GM23338 (cell line): ENCODE measurements around the gene UBL7. TPM values are rescaled to one million over a fixed set of nuclear protein-coding genes. Genes with fewer than 3 reads are reported as not detected.

Experiments used
- ATAC-seq: fragments of 200-7000 bp; cut with Tn5 transposase; 3 replicates; pipeline ENCODE4 v1.9.1; 2020
- DNase-seq: peaks from one replicate; pipeline ENCODE4 v3.0.0-alpha.2; 2015; ENCODE audit warnings: low spot score
- H2AFZ ChIP-seq: fragments of 200-600 bp; sonication (generic); 2 replicates; pipeline ENCODE4 v1.8.0; 2016; ENCODE audit warnings: antibody characterized with exemption, mild to moderate bottlenecking, moderate library complexity
- H3F3A ChIP-seq: fragments of 200-600 bp; sonication (generic); replicated peaks from 2 replicates; pipeline ENCODE4 v1.8.0; 2017; ENCODE audit warnings: antibody characterized with exemption, mixed run types, low read depth
- H3K27ac ChIP-seq: fragments of 200-600 bp; sonication (generic); 2 replicates; pipeline ENCODE4 v1.6.1; 2016; ENCODE audit warnings: low read depth
- H3K27me3 ChIP-seq: fragments of 200-600 bp; sonication (generic); 2 replicates; pipeline ENCODE4 v1.8.0; 2016; ENCODE audit warnings: mild to moderate bottlenecking, mixed run types, moderate library complexity; ENCODE audit not compliant: insufficient read depth
- H3K36me3 ChIP-seq: fragments of 200-600 bp; sonication (generic); 2 replicates; pipeline ENCODE4 v1.8.0; 2016; ENCODE audit warnings: mild to moderate bottlenecking; ENCODE audit not compliant: insufficient read depth
- H3K4me1 ChIP-seq: fragments of 200-600 bp; sonication (generic); 2 replicates; pipeline ENCODE4 v1.8.0; 2016; ENCODE audit warnings: mild to moderate bottlenecking, moderate library complexity; ENCODE audit not compliant: insufficient read depth
- H3K4me2 ChIP-seq: fragments of 200-600 bp; sonication (generic); 2 replicates; pipeline ENCODE4 v1.7.1; 2017; ENCODE audit warnings: mixed run types
- H3K4me3 ChIP-seq: fragments of 200-600 bp; sonication (generic); 2 replicates; pipeline ENCODE4 v1.6.1; 2016; ENCODE audit warnings: mixed run types
- H3K79me2 ChIP-seq: fragments of 200-600 bp; sonication (generic); replicated peaks from 2 replicates; pipeline ENCODE4 v1.8.0; 2017; ENCODE audit warnings: mild to moderate bottlenecking; ENCODE audit not compliant: insufficient read depth
- H3K9me2 ChIP-seq: fragments of 200-600 bp; sonication (generic); 2 replicates; pipeline ENCODE4 v1.8.0; 2017; ENCODE audit not compliant: insufficient read depth
- H4K20me1 ChIP-seq: fragments of 200-600 bp; sonication (generic); replicated peaks from 2 replicates; pipeline ENCODE4 v1.8.0; 2017; ENCODE audit warnings: mild to moderate bottlenecking; ENCODE audit not compliant: insufficient read depth
- H3K27ac Mint-ChIP-seq: 2 replicates; pipeline ENCODE4 v1.8.0; 2020; ENCODE audit warnings: inconsistent platforms, mild to moderate bottlenecking, moderate library complexity, mixed read lengths
- H3K27me3 Mint-ChIP-seq: 3 replicates; pipeline ENCODE4 v1.8.0; 2022; ENCODE audit warnings: low read depth, mild to moderate bottlenecking, moderate library complexity, mixed read lengths, inconsistent platforms; ENCODE audit not compliant: insufficient read depth, poor library complexity
- H3K36me3 Mint-ChIP-seq: 3 replicates; pipeline ENCODE4 v1.8.0; 2021; ENCODE audit warnings: low read depth, mild to moderate bottlenecking, inconsistent platforms, moderate library complexity, mixed read lengths
- H3K4me1 Mint-ChIP-seq: 3 replicates; pipeline ENCODE4 v1.8.0; 2020; ENCODE audit warnings: mild to moderate bottlenecking, inconsistent platforms, mixed read lengths
- H3K4me3 Mint-ChIP-seq: 3 replicates; pipeline ENCODE4 v1.8.0; 2021; ENCODE audit warnings: moderate library complexity, mild to moderate bottlenecking, inconsistent platforms, mixed read lengths
- H3K9me3 Mint-ChIP-seq: 3 replicates; pipeline ENCODE4 v1.8.0; 2020; ENCODE audit warnings: moderate library complexity, mild to moderate bottlenecking, inconsistent platforms, mixed read lengths
- CREB1 ChIP-seq: fragments of 250-450 bp; sonication (Bioruptor Pico); IDR thresholded peaks from 2 replicates; pipeline ENCODE4 v1.5.0; 2020; ENCODE audit warnings: low read depth, mild to moderate bottlenecking, moderate library complexity
- EZH2 ChIP-seq: fragments of 200-600 bp; sonication (generic); IDR thresholded peaks from one replicate; pipeline ENCODE4 v1.8.0; 2017; ENCODE audit warnings: antibody characterized with exemption, mild to moderate bottlenecking, low read depth; ENCODE audit not compliant: unreplicated experiment
- EZH2phosphoT487 ChIP-seq: fragments of 200-600 bp; sonication (generic); IDR thresholded peaks from one replicate; pipeline ENCODE4 v1.8.1; 2018; ENCODE audit warnings: antibody characterized with exemption; ENCODE audit not compliant: unreplicated experiment
- JUNB ChIP-seq: IDR thresholded peaks from one replicate; pipeline ENCODE4 v1.6.1; 2016; ENCODE audit warnings: antibody characterized with exemption; ENCODE audit not compliant: unreplicated experiment
- NANOG ChIP-seq: IDR thresholded peaks from 2 replicates; pipeline ENCODE4 v1.6.1; 2016; ENCODE audit warnings: antibody characterized with exemption, borderline replicate concordance
- POLR2AphosphoS5 ChIP-seq: IDR thresholded peaks from 2 replicates; pipeline ENCODE4 v1.6.1; 2016; ENCODE audit warnings: antibody characterized with exemption, low read depth
- STAT1 ChIP-seq: IDR thresholded peaks from one replicate; pipeline ENCODE4 v1.6.1; 2016; ENCODE audit warnings: antibody characterized with exemption; ENCODE audit not compliant: unreplicated experiment
- ZNF114 ChIP-seq: fragments of 250-450 bp; sonication (Bioruptor Pico); IDR thresholded peaks from 2 replicates; pipeline ENCODE4 v1.5.0; 2020; ENCODE audit warnings: mild to moderate bottlenecking, moderate library complexity
- ZNF331 ChIP-seq: fragments of 250-450 bp; sonication (Bioruptor Pico); IDR thresholded peaks from 2 replicates; pipeline ENCODE4 v1.5.0; 2020; ENCODE audit warnings: low read depth, mild to moderate bottlenecking, moderate library complexity
- polyA plus RNA-seq: library from polyadenylated mRNA; unstranded; fragments of >200 nt; fragmentation: Nextera tagmentation; extraction: Ambion mirVana; gene quantifications from 2 replicates; pipeline ENCODE4 v1.2.1, GENCODE V29; 2016
- total RNA-seq: library from RNA; depleted of rRNA; stranded (reverse); fragments of >200 nt; shearing (Covaris generic); gene quantifications from 2 replicates; pipeline ENCODE4 v1.2.3, GENCODE V29; 2014
- TF ChIP-seq, protein P1 (sequence below): IDR thresholded peaks from 2 replicates; pipeline ENCODE4 v1.6.1; 2016; ENCODE audit warnings: antibody characterized with exemption
- TF ChIP-seq, protein P2 (sequence below): fragments of 250-450 bp; sonication (Bioruptor Pico); IDR thresholded peaks from 2 replicates; pipeline ENCODE4 v1.5.0; 2020; ENCODE audit warnings: mild to moderate bottlenecking, moderate library complexity

UBL7 gene
- total and polyA plus RNA-seq, 2 experiments from 2014 or later: 73.7 to 99.2 TPM

DNA sequence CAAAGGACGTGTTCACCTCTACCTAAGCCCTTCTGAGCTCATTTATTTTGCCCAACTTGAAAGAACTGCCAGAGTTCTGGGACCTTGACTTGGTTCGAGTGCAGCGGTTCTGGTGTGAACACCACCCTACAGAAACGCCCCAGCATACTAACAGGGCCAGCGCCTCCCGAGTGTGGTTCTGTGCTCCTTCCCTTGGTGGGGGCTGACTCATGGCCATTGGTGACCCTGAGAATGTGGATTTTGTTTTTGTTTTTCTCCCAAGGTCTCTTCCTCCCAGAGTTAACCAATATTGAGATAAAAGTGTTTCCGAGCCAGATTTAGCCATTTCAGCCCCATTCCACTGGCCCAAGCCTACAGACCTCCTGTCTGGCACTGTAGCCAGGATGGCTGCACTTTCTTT lies 55.1 kb downstream of the UBL7 start:
- no peak overlapping the region for H3K27ac ChIP-seq
- H3K4me1 Mint-ChIP-seq: peaks cover 17% of the 10 kb centered on the region
- peaks cover 11% of the 10 kb centered on the region for H3K27me3 Mint-ChIP-seq
- H3K4me1 ChIP-seq: peaks cover 3% of the 10 kb centered on the region; the same call in 1 of the 2 replicates
- no peak overlapping the region for H3K4me3 Mint-ChIP-seq
- TF ChIP-seq, protein P1, sequence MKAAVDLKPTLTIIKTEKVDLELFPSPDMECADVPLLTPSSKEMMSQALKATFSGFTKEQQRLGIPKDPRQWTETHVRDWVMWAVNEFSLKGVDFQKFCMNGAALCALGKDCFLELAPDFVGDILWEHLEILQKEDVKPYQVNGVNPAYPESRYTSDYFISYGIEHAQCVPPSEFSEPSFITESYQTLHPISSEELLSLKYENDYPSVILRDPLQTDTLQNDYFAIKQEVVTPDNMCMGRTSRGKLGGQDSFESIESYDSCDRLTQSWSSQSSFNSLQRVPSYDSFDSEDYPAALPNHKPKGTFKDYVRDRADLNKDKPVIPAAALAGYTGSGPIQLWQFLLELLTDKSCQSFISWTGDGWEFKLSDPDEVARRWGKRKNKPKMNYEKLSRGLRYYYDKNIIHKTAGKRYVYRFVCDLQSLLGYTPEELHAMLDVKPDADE: no peak
- TF ChIP-seq ZNF331 (CRISPR knock-in tag): no peak
- TF ChIP-seq STAT1: no peak
- TF ChIP-seq, protein P2, sequence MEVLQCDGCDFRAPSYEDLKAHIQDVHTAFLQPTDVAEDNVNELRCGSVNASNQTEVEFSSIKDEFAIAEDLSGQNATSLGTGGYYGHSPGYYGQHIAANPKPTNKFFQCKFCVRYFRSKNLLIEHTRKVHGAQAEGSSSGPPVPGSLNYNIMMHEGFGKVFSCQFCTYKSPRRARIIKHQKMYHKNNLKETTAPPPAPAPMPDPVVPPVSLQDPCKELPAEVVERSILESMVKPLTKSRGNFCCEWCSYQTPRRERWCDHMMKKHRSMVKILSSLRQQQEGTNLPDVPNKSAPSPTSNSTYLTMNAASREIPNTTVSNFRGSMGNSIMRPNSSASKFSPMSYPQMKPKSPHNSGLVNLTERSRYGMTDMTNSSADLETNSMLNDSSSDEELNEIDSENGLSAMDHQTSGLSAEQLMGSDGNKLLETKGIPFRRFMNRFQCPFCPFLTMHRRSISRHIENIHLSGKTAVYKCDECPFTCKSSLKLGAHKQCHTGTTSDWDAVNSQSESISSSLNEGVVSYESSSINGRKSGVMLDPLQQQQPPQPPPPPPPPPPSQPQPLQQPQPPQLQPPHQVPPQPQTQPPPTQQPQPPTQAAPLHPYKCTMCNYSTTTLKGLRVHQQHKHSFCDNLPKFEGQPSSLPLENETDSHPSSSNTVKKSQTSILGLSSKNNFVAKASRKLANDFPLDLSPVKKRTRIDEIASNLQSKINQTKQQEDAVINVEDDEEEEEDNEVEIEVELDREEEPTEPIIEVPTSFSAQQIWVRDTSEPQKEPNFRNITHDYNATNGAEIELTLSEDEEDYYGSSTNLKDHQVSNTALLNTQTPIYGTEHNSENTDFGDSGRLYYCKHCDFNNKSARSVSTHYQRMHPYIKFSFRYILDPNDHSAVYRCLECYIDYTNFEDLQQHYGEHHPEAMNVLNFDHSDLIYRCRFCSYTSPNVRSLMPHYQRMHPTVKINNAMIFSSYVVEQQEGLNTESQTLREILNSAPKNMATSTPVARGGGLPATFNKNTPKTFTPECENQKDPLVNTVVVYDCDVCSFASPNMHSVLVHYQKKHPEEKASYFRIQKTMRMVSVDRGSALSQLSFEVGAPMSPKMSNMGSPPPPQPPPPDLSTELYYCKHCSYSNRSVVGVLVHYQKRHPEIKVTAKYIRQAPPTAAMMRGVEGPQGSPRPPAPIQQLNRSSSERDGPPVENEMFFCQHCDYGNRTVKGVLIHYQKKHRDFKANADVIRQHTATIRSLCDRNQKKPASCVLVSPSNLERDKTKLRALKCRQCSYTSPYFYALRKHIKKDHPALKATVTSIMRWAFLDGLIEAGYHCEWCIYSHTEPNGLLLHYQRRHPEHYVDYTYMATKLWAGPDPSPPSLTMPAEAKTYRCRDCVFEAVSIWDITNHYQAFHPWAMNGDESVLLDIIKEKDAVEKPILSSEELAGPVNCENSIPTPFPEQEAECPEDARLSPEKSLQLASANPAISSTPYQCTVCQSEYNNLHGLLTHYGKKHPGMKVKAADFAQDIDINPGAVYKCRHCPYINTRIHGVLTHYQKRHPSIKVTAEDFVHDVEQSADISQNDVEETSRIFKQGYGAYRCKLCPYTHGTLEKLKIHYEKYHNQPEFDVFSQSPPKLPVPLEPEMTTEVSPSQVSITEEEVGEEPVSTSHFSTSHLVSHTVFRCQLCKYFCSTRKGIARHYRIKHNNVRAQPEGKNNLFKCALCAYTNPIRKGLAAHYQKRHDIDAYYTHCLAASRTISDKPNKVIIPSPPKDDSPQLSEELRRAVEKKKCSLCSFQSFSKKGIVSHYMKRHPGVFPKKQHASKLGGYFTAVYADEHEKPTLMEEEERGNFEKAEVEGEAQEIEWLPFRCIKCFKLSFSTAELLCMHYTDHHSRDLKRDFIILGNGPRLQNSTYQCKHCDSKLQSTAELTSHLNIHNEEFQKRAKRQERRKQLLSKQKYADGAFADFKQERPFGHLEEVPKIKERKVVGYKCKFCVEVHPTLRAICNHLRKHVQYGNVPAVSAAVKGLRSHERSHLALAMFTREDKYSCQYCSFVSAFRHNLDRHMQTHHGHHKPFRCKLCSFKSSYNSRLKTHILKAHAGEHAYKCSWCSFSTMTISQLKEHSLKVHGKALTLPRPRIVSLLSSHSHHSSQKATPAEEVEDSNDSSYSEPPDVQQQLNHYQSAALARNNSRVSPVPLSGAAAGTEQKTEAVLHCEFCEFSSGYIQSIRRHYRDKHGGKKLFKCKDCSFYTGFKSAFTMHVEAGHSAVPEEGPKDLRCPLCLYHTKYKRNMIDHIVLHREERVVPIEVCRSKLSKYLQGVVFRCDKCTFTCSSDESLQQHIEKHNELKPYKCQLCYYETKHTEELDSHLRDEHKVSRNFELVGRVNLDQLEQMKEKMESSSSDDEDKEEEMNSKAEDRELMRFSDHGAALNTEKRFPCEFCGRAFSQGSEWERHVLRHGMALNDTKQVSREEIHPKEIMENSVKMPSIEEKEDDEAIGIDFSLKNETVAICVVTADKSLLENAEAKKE (CRISPR knock-in tag): no peak
- TF ChIP-seq EZH2phosphoT487: no peak
- no peak for TF ChIP-seq ZNF114 (CRISPR knock-in tag)
- no peak for TF ChIP-seq EZH2
- TF ChIP-seq POLR2AphosphoS5: no peak
- TF ChIP-seq JUNB: no peak
- no peak for TF ChIP-seq NANOG
- no peak for TF ChIP-seq CREB1 (CRISPR knock-in tag)
- no peaks in the 10 kb centered on the region for H4K20me1 ChIP-seq
- H3K4me2 ChIP-seq: no peak overlapping the region
- H3K9me2 ChIP-seq: no peaks in the 10 kb centered on the region
- ATAC-seq: no peak
- no peaks in the 10 kb centered on the region for H3F3A ChIP-seq
- H3K27ac Mint-ChIP-seq: no peak overlapping the region
- no peak for DNase-seq
- H2AFZ ChIP-seq: no peak overlapping the region
- no peaks in the 10 kb centered on the region for H3K79me2 ChIP-seq
- H3K36me3 Mint-ChIP-seq: no peaks in the 10 kb centered on the region
- H3K9me3 Mint-ChIP-seq: no peaks in the 10 kb centered on the region
- no peaks in the 10 kb centered on the region for H3K36me3 ChIP-seq
- no peak overlapping the region for H3K4me3 ChIP-seq
- H3K27me3 ChIP-seq: no peaks in the 10 kb centered on the region
